ENCODE data around the gene DAZAP1. TPM values are rescaled to one million over a fixed set of nuclear protein-coding genes. Genes with fewer than 3 reads are reported as not detected.

Gene DAZAP1
- total RNA-seq, 1 donor from 2014 or later = 131 TPM

- no peaks in the 10 kb centered on the region for H3K9me3 Mint-ChIP-seq
- H3K36me3 Mint-ChIP-seq = no peaks in the 10 kb centered on the region
- no peak for DNase-seq (ENCODE audit: low spot score in 2 of 2, unreplicated experiment in 2 of 2)
- TF ChIP-seq CTCF (IDR thresholded peaks at IDR 0.05; ENCODE audit: unreplicated experiment) = no peak
- H3K27me3 Mint-ChIP-seq (ENCODE audit: low read depth) = peaks cover 46% of the 10 kb centered on the region
- no peak overlapping the region for H3K4me3 Mint-ChIP-seq
- H3K27ac Mint-ChIP-seq = no peak overlapping the region
- H3K4me1 Mint-ChIP-seq = no peaks in the 10 kb centered on the region
Observed at GRCh38 chr19:1461862-1462261, 54.5 kb downstream of the DAZAP1 start.

GRCh38 chr19:1465191-1466016 is 58.0 kb downstream of the DAZAP1 start:
- DNase-seq (ENCODE audit: low spot score in 2 of 2, unreplicated experiment in 2 of 2) = peak in 1 of 2 experiments; percentile 69
- no peak overlapping the region for H3K27ac Mint-ChIP-seq
- TF ChIP-seq CTCF (IDR thresholded peaks at IDR 0.05; ENCODE audit: unreplicated experiment) = peak; percentile 63
- H3K36me3 Mint-ChIP-seq = no peaks in the 10 kb centered on the region
- H3K4me1 Mint-ChIP-seq = peaks cover 4% of the 10 kb centered on the region
- no peak overlapping the region for H3K4me3 Mint-ChIP-seq
- peaks cover 36% of the 10 kb centered on the region for H3K27me3 Mint-ChIP-seq (ENCODE audit: low read depth)
- no peaks in the 10 kb centered on the region for H3K9me3 Mint-ChIP-seq

GRCh38 chr19:1466018-1466460 is 58.7 kb downstream of the DAZAP1 start:
- H3K4me1 Mint-ChIP-seq = peaks cover 5% of the 10 kb centered on the region
- no peak for TF ChIP-seq CTCF (IDR thresholded peaks at IDR 0.05; ENCODE audit: unreplicated experiment)
- no peak overlapping the region for H3K27ac Mint-ChIP-seq
- no peaks in the 10 kb centered on the region for H3K9me3 Mint-ChIP-seq
- H3K4me3 Mint-ChIP-seq = no peak overlapping the region
- DNase-seq (ENCODE audit: low spot score in 2 of 2, unreplicated experiment in 2 of 2) = no peak
- peaks cover 42% of the 10 kb centered on the region for H3K27me3 Mint-ChIP-seq (ENCODE audit: low read depth)
- H3K36me3 Mint-ChIP-seq = no peaks in the 10 kb centered on the region

- Mint-ChIP-seq H3K4me3 (no peak overlapping the region), H3K9me3 (no peaks in the 10 kb centered on the region), H3K27ac (no peak overlapping the region), H3K27me3 (ENCODE audit: low read depth) (peaks cover 48% of the 10 kb centered on the region), H3K4me1 (peaks cover 7% of the 10 kb centered on the region), H3K36me3 (no peaks in the 10 kb centered on the region)
- TF ChIP-seq CTCF (IDR thresholded peaks at IDR 0.05; ENCODE audit: unreplicated experiment) = no peak
- DNase-seq (ENCODE audit: low spot score in 2 of 2, unreplicated experiment in 2 of 2) = no peak
Observed at GRCh38 chr19:1466461-1467214, 59.3 kb downstream of the DAZAP1 start.

- DNase-seq (ENCODE audit: low spot score in 2 of 2, unreplicated experiment in 2 of 2) = no peak
- H3K36me3 Mint-ChIP-seq = no peaks in the 10 kb centered on the region
- no peak overlapping the region for H3K4me3 Mint-ChIP-seq
- H3K4me1 Mint-ChIP-seq = peaks cover 7% of the 10 kb centered on the region
- H3K27ac Mint-ChIP-seq = no peak overlapping the region
- H3K27me3 Mint-ChIP-seq (ENCODE audit: low read depth) = peaks cover 53% of the 10 kb centered on the region
- no peaks in the 10 kb centered on the region for H3K9me3 Mint-ChIP-seq
- TF ChIP-seq CTCF (IDR thresholded peaks at IDR 0.05; ENCODE audit: unreplicated experiment) = no peak
Observed at GRCh38 chr19:1467215-1467489, 59.8 kb downstream of the DAZAP1 start.
